ENCODE data around the gene POR.

- TF ChIP-seq CTCF (IDR thresholded peaks at IDR 0.05; ENCODE audit: low read length), result peak; percentile 93
- TF ChIP-seq EZH2 (optimal IDR thresholded peaks at IDR 0.05; ENCODE audit: low read depth, low read length), result no peak
Measured at GRCh38 chr7:75866489-75867389, 48.2 kb upstream of the POR start.
